Measurements from ENCODE around the gene EOLA2.

DNA sequence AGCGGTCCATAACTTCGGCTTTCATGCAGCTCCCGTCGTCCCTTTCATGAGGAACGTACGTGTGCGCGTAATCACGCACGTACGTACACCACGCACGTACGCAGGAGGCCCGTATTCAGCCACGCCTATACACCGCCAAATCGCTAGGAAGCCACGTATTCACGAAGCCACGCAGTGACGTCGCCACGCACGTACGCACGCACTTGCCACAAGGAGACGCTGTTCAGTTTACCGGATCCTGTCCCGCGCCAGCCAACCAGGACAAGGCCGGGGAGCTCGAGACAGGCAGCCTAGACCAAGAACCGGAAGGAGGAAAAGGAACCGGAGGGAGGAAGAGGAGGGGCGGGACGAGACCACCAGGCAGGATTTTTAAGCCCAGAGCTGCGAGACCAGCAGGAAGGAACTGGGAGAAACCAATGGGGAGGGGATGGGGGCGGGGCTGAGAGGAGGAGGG, at the start of gene EOLA2:
- TF ChIP-seq, protein P1, sequence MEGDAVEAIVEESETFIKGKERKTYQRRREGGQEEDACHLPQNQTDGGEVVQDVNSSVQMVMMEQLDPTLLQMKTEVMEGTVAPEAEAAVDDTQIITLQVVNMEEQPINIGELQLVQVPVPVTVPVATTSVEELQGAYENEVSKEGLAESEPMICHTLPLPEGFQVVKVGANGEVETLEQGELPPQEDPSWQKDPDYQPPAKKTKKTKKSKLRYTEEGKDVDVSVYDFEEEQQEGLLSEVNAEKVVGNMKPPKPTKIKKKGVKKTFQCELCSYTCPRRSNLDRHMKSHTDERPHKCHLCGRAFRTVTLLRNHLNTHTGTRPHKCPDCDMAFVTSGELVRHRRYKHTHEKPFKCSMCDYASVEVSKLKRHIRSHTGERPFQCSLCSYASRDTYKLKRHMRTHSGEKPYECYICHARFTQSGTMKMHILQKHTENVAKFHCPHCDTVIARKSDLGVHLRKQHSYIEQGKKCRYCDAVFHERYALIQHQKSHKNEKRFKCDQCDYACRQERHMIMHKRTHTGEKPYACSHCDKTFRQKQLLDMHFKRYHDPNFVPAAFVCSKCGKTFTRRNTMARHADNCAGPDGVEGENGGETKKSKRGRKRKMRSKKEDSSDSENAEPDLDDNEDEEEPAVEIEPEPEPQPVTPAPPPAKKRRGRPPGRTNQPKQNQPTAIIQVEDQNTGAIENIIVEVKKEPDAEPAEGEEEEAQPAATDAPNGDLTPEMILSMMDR (conservative IDR thresholded peaks at IDR 0.05; ENCODE audit: low read depth, low read length) = peak; percentile 56
- no peak for TF ChIP-seq EZH2 (IDR thresholded peaks at IDR 0.05; ENCODE audit: low read length, unreplicated experiment)
